SK-N-SH treated with all-trans-retinoic acid at 6 μM for 48 hours (cell line): ENCODE data around the gene CCDC186.

ENCODE experiments used
- ATAC-seq: fragments of 200-7000 bp; cut with Tn5 transposase; 3 replicates; pipeline ENCODE4 v1.9.1; 2020; ENCODE audit warnings: mild to moderate bottlenecking, moderate library complexity
- ARNTL ChIP-seq: fragments of 450-650 bp; formaldehyde crosslinking; IDR thresholded peaks from 2 replicates; pipeline ENCODE4 v1.5.0; 2020; ENCODE audit warnings: low read depth, mild to moderate bottlenecking, moderate library complexity, borderline replicate concordance
- BACH2 ChIP-seq: fragments of 250-450 bp; sonication (Bioruptor Pico); IDR thresholded peaks from 2 replicates; pipeline ENCODE4 v1.9.0; 2021; ENCODE audit warnings: mild to moderate bottlenecking, borderline replicate concordance
- CREB5 ChIP-seq: fragments of 250-450 bp; sonication (Bioruptor Pico); IDR thresholded peaks from 2 replicates; pipeline ENCODE4 v1.5.1; 2020; ENCODE audit warnings: low read depth, mild to moderate bottlenecking, moderate library complexity
- CSDC2 ChIP-seq: fragments of 250-450 bp; sonication (Bioruptor Pico); IDR thresholded peaks from 2 replicates; pipeline ENCODE4 v1.5.0; 2020; ENCODE audit warnings: mild to moderate bottlenecking, moderate library complexity
- CSRNP3 ChIP-seq: fragments of 250-450 bp; sonication (Bioruptor Pico); IDR thresholded peaks from 2 replicates; pipeline ENCODE4 v1.5.1; 2021; ENCODE audit warnings: mild to moderate bottlenecking, moderate library complexity
- GLIS3 ChIP-seq: fragments of 250-450 bp; sonication (Bioruptor Pico); IDR thresholded peaks from 2 replicates; pipeline ENCODE4 v1.5.0; 2020; ENCODE audit warnings: mild to moderate bottlenecking, moderate library complexity
- OSR1 ChIP-seq: fragments of 250-450 bp; sonication (Bioruptor Pico); IDR thresholded peaks from 2 replicates; pipeline ENCODE4 v1.8.0; 2022; ENCODE audit warnings: moderate library complexity, mild to moderate bottlenecking, inconsistent platforms
- PPARA ChIP-seq: fragments of 250-450 bp; sonication (Bioruptor Pico); IDR thresholded peaks from 2 replicates; pipeline ENCODE4 v1.5.0; 2020; ENCODE audit warnings: mild to moderate bottlenecking, borderline replicate concordance
- SNAI2 ChIP-seq: fragments of 250-450 bp; sonication (Bioruptor Pico); IDR thresholded peaks from 2 replicates; pipeline ENCODE4 v1.5.0; 2020; ENCODE audit warnings: mild to moderate bottlenecking, moderate library complexity
- TCF4 ChIP-seq: fragments of 250-450 bp; sonication (Bioruptor Pico); IDR thresholded peaks from 2 replicates; pipeline ENCODE4 v1.8.0; 2021; ENCODE audit warnings: mild to moderate bottlenecking, moderate library complexity, borderline replicate concordance
- TOX ChIP-seq: fragments of 250-450 bp; sonication (Bioruptor Pico); IDR thresholded peaks from 2 replicates; pipeline ENCODE4 v1.8.0; 2021; ENCODE audit warnings: mild to moderate bottlenecking, moderate library complexity, borderline replicate concordance
- ZC3H10 ChIP-seq: fragments of 250-450 bp; sonication (Bioruptor Pico); IDR thresholded peaks from 2 replicates; pipeline ENCODE4 v1.5.1; 2021; ENCODE audit warnings: mild to moderate bottlenecking, moderate library complexity
- ZFP3 ChIP-seq: fragments of 250-450 bp; sonication (Bioruptor Pico); IDR thresholded peaks from 2 replicates; pipeline ENCODE4 v1.5.0; 2020; ENCODE audit warnings: mild to moderate bottlenecking, moderate library complexity
- ZFP30 ChIP-seq: fragments of 450-650 bp; formaldehyde crosslinking; IDR thresholded peaks from 2 replicates; pipeline ENCODE4 v1.5.0; 2022; ENCODE audit warnings: mild to moderate bottlenecking, moderate library complexity
- ZNF565 ChIP-seq: fragments of 450-650 bp; formaldehyde crosslinking; conservative IDR thresholded peaks from 2 replicates; pipeline ENCODE4 v1.5.0; 2020; ENCODE audit warnings: low read depth, mild to moderate bottlenecking, moderate library complexity
- ZNF70 ChIP-seq: fragments of 450-650 bp; formaldehyde crosslinking; IDR thresholded peaks from 2 replicates; pipeline ENCODE4 v1.5.0; 2020; ENCODE audit warnings: mild to moderate bottlenecking, moderate library complexity
- ZNF8 ChIP-seq: fragments of 450-650 bp; formaldehyde crosslinking; IDR thresholded peaks from 2 replicates; pipeline ENCODE4 v1.5.0; 2020; ENCODE audit warnings: mild to moderate bottlenecking, moderate library complexity
- TF ChIP-seq, protein P1 (sequence below): fragments of 250-450 bp; sonication (Bioruptor Pico); IDR thresholded peaks from 2 replicates; pipeline ENCODE4 v1.8.0; 2021; ENCODE audit warnings: low read depth, mild to moderate bottlenecking, moderate library complexity, borderline replicate concordance
- TF ChIP-seq, protein P2 (sequence below): fragments of 250-450 bp; sonication (Bioruptor Pico); IDR thresholded peaks from 2 replicates; pipeline ENCODE4 v1.5.0; 2020; ENCODE audit warnings: mild to moderate bottlenecking, moderate library complexity

Gene CCDC186

DNA sequence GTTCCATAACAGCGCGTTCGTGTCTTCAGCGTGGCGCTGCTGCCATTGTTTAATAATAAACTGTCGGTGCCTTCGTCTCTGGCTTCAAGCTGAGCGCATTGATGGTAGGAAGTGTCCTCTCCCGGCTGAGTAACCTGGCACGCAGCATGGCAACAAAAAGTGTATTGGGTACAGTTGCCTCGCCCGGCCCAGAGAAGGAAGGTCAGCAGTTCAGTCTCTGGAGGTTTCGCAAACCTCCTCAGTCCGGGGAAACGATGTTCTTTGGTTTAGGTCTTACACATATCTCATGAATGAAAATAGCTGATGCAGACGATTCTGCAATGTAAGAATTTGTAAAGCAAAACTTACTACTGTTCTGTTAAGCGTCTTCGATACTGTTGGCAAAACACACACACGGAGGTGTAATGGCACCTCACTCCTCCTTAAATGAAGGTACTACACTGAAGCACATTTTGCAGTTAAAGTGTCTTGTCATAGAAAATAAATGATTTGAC lies 739 bp upstream of the CCDC186 start:
- ATAC-seq, result peak; percentile 47

DNA sequence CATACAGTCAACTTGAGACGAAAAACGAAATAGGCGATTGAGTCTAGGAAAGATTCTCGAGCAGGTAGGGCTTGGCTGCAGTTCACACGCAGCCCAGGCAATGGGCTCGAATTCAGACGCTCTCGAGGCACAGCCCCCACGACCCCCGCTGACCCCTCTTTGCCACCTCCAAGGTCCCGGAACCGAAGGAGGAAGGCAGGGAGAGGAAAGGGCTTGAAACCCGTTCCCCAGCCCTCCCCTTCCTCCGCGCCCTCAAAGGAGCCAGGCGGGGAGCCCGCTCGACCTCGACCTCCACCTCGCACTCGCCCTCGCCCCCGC lies 441 bp downstream of the CCDC186 start:
- TF ChIP-seq BACH2 (CRISPR knock-in tag) (no peak), CSDC2 (CRISPR knock-in tag) (no peak), ZC3H10 (CRISPR knock-in tag) (no peak), SNAI2 (CRISPR knock-in tag) (no peak), ZNF565 (no peak)
- TF ChIP-seq, protein P1, sequence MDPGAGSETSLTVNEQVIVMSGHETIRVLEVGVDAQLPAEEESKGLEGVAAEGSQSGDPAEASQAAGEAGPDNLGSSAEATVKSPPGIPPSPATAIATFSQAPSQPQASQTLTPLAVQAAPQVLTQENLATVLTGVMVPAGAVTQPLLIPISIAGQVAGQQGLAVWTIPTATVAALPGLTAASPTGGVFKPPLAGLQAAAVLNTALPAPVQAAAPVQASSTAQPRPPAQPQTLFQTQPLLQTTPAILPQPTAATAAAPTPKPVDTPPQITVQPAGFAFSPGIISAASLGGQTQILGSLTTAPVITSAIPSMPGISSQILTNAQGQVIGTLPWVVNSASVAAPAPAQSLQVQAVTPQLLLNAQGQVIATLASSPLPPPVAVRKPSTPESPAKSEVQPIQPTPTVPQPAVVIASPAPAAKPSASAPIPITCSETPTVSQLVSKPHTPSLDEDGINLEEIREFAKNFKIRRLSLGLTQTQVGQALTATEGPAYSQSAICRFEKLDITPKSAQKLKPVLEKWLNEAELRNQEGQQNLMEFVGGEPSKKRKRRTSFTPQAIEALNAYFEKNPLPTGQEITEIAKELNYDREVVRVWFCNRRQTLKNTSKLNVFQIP (CRISPR knock-in tag), result no peak
- peak; percentile 10 for ATAC-seq

More for the DNA sequence above, 739 bp upstream of the CCDC186 start:
- no peak for TF ChIP-seq CSRNP3
- TF ChIP-seq, protein P2, sequence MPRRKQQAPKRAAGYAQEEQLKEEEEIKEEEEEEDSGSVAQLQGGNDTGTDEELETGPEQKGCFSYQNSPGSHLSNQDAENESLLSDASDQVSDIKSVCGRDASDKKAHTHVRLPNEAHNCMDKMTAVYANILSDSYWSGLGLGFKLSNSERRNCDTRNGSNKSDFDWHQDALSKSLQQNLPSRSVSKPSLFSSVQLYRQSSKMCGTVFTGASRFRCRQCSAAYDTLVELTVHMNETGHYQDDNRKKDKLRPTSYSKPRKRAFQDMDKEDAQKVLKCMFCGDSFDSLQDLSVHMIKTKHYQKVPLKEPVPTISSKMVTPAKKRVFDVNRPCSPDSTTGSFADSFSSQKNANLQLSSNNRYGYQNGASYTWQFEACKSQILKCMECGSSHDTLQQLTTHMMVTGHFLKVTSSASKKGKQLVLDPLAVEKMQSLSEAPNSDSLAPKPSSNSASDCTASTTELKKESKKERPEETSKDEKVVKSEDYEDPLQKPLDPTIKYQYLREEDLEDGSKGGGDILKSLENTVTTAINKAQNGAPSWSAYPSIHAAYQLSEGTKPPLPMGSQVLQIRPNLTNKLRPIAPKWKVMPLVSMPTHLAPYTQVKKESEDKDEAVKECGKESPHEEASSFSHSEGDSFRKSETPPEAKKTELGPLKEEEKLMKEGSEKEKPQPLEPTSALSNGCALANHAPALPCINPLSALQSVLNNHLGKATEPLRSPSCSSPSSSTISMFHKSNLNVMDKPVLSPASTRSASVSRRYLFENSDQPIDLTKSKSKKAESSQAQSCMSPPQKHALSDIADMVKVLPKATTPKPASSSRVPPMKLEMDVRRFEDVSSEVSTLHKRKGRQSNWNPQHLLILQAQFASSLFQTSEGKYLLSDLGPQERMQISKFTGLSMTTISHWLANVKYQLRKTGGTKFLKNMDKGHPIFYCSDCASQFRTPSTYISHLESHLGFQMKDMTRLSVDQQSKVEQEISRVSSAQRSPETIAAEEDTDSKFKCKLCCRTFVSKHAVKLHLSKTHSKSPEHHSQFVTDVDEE, result 0 out of 2 replicates have a peak, but pooled peaks have one; percentile 42

GRCh38 chr10:114172776-114173602 lies 1.0 kb downstream of the CCDC186 start:
- ATAC-seq, result no peak
- TF ChIP-seq CREB5 (CRISPR knock-in tag) (no peak), TCF4 (no peak), ARNTL (CRISPR knock-in tag) (no peak), PPARA (CRISPR knock-in tag) (no peak)
- TF ChIP-seq, protein P1 (CRISPR knock-in tag), result no peak

- ATAC-seq, result no peak
- no peak for TF ChIP-seq ARNTL (CRISPR knock-in tag)
- TF ChIP-seq ZNF565, result no peak
- TF ChIP-seq ZC3H10 (CRISPR knock-in tag), result no peak
- no peak for TF ChIP-seq SNAI2 (CRISPR knock-in tag)
- no peak for TF ChIP-seq ZNF70 (CRISPR knock-in tag)
- TF ChIP-seq ZFP3 (CRISPR knock-in tag), result no peak
Measured at GRCh38 chr10:114172216-114172615, 1.8 kb downstream of the CCDC186 start.

DNA sequence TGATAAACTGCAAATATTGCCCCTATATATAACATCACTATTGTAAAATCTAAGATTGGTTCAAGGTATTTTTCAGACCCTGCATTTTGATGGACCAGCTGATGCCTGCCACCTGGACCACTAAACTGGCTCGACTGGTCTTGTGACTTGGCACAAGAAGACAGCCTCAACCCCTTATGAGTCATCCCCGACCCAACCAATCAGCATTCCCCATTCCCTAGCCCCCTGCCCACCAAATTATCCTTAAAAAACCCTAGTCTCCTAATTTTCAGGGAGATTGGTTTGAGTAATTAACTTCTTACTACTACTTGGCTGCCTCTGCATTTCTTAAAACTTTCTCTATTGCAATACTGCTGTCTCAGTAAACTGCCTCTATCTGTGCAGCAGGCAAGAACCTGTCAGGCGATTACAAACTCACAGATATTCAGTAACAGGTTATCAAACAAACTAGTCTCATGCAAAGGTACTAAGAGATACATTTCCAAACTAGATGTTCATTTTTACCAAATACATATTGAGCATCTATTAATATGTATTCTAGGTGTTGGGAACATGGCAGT lies 5.5 kb downstream of the CCDC186 start:
- no peak for ATAC-seq
- no peak for TF ChIP-seq ZNF8 (CRISPR knock-in tag)
- no peak for TF ChIP-seq ZNF565
- no peak for TF ChIP-seq GLIS3 (CRISPR knock-in tag)
- no peak for TF ChIP-seq ZC3H10 (CRISPR knock-in tag)
- TF ChIP-seq, protein P2, result no peak
- TF ChIP-seq OSR1 (CRISPR knock-in tag), result no peak
- no peak for TF ChIP-seq CSRNP3
- no peak for TF ChIP-seq ZFP30 (CRISPR knock-in tag)
- TF ChIP-seq TCF4, result no peak
- no peak for TF ChIP-seq TOX
